ENCODE data around the gene SERPIND1.
A peak's percentile ranks its signal among the peaks of the same experiment; 100 is the strongest.

The SERPIND1 gene

DNA sequence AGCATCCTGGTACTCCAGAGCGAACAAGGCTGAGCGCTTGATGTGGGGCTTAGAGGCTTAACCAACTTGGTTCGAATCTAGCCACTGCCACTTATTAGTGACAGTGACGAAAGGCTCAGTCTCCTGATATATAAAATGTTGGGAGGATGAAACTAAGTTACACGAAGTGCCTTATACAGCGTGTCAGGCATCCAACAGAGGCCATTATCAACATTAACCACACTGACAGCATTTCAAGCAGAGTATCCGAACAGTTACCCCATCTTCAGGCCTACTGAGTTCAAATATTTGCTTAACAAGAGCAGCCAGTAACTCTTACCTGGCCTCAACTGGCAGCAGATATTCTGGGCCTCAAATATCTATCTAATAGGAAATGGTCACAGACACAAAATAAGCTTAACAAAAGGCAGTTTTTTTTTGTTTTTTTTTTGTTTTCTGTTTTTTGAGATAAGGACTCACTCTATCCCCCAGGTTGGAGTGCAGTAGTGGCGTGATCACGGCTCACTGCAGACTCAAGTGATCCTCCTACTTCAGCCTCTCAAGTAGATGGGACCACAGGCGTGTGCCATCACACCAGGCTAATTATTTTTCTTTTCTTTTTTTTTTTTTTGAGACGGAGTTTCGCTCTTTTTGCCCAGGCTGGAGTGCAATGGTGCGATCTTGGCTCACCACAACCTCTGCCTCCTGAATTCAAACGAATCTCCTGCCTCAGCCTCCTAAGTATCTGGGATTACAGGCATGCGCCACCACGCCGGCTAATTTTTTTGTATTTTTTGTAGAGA is 2.9 kb downstream of the SERPIND1 start:
- peak; percentile 51 for DNase-seq

DNA sequence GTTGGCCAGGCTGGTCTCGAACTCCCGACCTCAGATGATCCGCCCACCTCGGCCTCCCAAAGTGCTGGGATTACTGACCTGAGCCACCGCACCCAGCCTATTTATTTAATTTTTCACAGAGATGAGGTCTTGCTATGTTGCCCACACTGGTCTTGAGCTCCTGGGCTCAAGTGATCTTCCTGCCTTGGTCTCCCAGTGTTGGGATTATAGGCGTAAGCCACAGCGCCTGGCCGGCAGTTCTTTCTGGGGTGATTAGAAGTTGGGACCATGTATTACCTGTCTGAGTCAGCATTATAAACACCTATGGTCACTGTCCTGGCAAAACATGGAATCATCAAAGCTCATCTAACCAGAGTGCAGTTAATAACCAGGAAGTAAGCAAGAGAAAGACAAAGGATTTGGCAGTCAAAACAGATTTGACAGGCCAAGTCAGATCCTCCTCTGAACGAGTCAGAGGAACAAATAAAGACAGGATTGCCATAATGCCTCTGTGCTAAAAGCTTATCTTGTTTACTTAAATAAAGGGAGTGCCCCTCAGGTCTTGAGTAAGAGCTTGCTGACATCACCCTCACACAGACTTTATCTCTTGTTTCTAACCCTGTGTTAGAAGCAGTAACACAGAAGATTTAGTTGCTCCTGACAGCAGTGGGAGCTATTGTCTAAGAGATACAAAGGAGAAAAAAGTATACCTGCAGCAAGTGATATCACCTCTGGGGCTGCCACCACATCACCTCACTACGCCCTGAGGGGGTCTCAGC is 3.7 kb downstream of the SERPIND1 start:
- peak; percentile 89 for DNase-seq

DNA sequence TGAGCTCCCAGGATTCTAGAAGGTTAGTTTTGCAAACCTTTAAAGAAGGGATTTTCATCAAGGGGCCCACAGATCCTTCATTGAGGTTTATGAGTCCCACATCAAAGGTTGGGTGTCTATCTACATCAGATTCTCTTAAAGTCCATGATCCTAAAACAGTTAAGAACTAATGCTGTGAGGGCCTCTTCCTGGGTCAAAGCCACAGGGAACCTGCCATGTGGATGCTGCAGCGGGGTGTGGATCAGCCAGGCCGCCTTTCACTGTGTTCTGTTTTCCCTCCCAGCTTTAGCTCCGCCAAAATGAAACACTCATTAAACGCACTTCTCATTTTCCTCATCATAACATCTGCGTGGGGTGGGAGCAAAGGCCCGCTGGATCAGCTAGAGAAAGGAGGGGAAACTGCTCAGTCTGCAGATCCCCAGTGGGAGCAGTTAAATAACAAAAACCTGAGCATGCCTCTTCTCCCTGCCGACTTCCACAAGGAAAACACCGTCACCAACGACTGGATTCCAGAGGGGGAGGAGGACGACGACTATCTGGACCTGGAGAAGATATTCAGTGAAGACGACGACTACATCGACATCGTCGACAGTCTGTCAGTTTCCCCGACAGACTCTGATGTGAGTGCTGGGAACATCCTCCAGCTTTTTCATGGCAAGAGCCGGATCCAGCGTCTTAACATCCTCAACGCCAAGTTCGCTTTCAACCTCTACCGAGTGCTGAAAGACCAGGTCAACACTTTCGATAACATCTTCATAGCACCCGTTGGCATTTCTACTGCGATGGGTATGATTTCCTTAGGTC is 5.3 kb downstream of the SERPIND1 start:
- DNase-seq: no peak

DNA sequence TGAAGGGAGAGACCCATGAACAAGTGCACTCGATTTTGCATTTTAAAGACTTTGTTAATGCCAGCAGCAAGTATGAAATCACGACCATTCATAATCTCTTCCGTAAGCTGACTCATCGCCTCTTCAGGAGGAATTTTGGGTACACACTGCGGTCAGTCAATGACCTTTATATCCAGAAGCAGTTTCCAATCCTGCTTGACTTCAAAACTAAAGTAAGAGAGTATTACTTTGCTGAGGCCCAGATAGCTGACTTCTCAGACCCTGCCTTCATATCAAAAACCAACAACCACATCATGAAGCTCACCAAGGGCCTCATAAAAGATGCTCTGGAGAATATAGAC is 5.9 kb downstream of the SERPIND1 start:
- DNase-seq: no peak

DNA sequence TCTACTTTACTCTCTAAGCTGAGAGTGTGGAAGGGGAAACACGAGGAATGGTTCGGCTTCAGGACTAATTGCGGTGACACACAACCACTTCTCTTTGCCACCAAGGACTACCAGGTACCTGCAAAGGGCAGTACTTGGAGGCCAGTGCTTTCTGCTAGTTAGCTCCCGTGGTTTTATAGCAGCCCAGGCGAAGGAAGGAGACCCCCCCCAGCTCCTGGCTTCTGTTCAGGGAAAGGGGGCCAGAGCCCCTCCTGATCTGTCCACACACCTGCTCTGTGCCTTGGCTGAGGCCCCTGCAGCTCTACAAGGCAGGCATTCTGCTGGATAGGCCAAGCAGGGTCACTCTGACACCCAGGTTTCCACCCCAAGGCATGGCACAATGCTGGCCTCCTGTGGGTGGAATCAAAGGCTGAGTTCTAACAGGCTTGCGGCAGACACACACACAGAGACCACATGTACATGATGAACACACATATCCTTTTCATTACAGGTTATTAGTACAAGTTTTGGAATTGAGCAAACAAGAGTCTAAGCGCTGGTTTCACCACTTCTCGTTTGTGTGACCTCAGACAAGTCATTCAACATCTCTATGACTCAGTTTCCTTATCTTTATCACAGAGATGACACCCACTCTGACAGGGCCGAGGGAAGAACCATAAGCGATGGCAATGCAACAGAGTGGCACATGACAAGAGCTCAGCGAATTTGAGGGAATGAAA is 7.5 kb downstream of the SERPIND1 start:
- DNase-seq: no peak

DNA sequence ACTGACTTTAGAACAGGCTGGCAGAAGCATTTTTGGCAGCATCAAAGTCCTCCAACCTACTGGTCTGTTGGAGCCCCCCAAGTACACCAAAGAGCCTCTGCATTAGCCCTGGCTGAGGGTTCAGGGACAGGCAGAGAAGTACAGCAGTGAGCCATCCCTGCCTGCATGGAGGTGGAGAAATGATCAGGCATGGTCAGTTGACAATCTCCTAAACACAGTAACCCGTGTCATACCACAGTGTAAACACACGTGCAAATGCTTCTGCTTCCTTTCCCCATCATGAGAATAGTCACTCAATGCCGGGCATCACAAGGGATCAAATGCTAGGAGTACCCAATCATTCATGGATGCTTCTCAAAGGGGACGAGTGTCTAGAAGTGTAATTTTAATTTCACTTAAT is 8.2 kb downstream of the SERPIND1 start:
- DNase-seq: no peak

DNA sequence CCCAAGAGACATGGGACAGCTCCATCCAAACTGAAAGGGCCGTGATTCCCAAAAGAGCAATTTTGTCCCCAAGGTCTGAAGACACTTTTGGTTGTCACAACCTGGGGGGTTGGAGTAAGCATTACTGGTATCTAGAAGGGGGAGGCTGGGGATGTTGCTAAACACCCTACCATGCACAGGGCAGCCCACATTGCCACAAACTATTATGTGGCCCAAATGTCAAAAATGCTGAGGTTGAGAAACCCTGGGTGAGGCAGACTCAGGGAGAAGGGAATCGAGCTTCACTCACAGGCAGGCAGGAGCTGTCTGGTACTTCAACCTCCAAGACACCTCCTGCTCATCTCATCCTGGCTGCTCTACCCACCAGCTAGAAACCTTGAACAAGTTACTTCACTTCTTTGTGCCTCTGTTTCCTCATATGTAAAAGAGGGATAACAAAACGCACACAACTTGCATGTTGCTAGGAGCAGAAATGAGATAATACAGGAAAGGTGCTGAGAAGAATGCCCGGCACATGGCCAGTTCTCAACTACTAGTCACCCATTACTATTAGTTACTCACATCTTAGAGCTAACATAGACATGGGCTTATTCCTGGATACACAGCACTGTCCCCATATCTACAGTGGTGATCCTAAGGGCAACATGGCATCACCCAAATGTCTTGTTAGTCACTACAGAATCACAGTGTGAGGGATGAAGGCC is 8.8 kb downstream of the SERPIND1 start:
- no peak for DNase-seq

DNA sequence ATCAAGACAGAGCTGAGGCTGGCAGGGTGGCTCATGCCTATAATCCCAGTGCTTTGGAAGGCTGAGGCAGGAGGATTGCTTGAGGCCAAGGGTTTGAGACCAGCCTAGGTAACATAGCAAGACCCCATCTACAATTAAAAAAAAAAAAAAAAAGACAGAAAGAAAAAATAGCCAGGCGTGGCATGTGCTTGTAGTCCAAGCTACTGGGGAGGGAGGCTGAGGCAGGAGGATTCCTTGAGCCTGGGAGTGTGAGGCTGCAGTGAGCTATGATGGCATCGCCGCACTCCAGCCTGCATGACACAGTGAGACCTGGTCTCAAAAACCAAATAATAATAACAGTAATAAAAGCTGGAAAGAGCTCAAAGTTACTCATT is 9.4 kb downstream of the SERPIND1 start:
- no peak for DNase-seq

DNA sequence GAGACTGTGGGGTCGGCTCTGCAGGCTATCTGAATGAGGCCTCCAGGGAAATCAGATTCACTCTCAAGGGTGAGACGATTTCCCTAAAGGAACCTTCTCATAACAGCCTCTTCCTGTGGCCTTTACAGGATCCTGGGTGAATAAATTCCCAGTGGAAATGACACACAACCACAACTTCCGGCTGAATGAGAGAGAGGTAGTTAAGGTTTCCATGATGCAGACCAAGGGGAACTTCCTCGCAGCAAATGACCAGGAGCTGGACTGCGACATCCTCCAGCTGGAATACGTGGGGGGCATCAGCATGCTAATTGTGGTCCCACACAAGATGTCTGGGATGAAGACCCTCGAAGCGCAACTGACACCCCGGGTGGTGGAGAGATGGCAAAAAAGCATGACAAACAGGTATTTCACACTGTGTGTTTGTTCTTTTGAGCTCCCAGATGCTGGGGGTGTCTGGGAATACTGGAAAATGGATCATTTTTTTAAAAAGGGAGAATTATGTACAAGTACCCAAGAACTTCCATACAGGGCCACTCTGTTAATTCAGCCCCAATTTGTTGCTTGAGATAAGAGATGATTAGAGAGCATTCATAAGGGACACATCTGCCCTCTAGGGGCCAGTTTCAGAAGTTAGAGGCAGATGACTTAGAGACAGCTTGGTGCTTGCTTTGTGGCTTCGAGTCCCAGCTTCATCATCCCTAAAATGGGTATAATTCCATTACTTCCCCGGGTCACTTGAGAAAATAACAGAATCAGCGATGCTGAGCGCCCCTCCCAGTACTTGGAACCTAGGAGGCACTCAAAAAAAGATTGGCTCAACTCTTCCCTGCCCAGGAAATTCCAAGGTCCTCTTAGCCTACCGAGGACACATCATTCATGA is 10.2 kb downstream of the SERPIND1 start:
- peak; percentile 37 for DNase-seq

DNA sequence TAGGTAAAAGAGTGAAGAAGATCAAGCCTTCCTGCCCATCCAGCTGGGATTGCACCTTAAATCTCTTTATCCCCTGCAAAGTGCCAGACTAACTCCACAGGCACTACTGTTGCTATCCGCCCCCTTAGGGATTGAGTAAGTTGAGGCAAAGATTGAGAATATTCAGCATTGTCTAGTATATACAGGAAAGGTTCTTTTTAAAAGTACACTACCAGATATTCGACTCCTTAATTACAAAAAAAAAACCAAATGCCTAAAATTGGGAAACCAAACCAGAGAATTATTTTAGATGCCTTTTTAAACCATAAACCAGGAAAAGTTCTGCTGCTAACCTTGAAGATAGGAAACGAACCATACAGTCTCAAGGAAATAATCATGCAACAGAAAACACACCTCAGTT is 11.5 kb downstream of the SERPIND1 start:
- DNase-seq: no peak

DNA sequence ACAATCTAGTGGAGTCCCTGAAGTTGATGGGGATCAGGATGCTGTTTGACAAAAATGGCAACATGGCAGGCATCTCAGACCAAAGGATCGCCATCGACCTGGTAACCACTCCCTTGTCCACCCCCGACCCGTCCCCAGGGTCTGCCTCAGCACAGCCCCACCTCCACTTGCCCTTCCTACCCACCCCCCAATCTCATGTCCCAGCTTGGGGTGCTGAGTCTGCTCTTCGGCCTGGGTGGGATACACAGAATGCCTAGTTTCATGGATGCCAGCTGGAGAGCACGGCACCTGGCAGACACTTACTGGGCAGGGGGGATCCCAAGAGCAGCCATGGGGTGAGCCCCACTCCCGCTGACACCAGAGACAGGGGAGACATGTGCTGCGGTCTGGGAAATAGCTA is 12.1 kb downstream of the SERPIND1 start:
- no peak for DNase-seq

DNA sequence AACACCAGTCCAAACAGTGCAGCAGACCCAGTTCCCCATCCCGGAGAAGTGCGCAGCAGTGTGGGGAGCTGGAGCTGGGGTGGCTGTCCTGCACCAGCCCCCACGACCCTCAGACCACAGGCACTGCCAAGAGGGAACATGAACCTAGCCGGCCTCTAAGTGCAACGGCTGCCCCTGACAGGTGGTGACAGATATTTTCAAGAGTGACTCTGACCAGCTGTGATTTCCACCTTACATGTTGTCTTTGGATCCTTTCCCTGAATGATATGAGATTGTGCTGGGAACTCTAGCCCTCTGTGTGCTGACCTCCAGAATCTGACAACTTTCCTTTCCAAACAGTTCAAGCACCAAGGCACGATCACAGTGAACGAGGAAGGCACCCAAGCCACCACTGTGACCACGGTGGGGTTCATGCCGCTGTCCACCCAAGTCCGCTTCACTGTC is 12.6 kb downstream of the SERPIND1 start:
- DNase-seq: peak; percentile 20

DNA sequence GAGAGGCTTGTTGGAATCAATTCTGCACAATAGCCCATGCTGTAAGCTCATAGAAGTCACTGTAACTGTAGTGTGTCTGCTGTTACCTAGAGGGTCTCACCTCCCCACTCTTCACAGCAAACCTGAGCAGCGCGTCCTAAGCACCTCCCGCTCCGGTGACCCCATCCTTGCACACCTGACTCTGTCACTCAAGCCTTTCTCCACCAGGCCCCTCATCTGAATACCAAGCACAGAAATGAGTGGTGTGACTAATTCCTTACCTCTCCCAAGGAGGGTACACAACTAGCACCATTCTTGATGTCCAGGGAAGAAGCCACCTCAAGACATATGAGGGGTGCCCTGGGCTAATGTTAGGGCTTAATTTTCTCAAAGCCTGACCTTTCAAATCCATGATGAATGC is 13.3 kb downstream of the SERPIND1 start:
- no peak for DNase-seq

DNA sequence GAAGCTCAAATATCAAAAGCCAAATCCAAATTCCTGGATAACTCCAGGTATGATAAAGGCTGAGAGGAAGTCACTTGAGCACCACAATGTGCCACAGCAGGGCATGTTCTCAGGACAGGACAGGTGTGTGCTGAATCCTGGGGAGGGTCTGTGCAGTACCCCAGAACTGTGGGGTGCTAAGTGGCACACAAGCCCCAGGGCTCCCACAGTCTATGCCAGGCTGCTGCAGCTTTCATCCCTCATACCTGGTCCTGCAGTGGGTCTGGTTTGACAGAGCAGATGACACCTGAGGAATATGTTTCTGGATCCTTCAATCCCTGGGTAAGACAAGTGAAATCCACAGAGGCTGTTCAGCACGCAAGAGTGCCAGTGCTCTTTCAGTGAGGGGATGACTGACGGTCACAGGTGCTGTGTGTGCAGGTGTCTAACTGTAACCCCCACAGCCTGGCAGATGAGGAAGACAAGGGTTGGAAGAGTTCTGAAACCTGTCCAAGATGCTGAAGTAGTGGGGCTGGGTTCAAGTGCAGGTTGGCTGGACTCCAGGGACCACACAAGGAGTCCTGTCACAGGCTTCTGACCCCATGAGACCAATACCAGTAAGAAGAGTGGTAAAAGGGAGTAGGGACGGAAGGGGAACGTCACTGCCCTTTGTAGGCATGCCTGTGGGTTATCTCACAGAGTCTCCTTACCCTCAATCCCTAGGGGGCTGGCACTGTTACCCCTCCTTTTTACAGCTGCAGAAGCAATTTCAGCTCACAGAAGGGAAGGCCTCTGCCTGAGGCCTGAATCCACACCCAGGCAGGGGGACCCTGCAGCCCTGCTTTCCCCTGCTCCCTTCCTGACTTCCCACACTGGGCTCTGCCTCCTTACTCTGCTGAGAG is 14.1 kb downstream of the SERPIND1 start:
- DNase-seq: no peak

DNA sequence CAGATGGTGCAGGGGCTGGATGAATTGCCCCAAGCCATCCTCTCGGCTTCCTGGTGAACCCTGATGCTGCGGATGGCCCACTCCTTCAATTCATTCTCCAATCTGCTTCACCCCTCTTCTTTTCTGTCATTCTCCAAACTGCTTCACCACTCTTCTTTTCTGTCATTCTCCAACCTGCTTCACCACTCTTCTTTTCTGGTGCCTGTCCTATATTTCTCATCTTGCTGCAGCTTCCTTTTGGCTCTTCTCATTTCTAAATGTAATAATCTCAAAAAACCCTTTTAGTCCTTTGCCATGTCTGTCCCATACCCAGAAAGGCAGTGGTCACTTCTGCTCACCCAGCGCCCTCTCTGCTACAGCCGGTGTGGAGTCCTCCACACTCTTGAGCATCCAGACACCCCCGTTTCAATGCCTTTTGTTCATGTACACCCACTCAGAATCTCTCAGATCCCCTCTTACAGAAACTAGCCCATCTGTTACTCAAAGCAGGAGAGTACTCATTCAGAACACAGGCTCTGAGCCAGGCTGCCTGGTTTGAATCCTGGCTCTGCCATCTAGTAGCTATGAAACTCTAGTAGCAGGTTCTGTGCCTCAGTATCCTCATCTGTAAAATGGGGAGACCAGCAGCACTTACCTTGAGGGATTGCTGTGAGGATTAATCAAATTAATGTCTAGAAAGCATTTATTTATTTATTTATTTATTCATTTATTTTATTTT is 14.9 kb downstream of the SERPIND1 start:
- no peak for DNase-seq

DNA sequence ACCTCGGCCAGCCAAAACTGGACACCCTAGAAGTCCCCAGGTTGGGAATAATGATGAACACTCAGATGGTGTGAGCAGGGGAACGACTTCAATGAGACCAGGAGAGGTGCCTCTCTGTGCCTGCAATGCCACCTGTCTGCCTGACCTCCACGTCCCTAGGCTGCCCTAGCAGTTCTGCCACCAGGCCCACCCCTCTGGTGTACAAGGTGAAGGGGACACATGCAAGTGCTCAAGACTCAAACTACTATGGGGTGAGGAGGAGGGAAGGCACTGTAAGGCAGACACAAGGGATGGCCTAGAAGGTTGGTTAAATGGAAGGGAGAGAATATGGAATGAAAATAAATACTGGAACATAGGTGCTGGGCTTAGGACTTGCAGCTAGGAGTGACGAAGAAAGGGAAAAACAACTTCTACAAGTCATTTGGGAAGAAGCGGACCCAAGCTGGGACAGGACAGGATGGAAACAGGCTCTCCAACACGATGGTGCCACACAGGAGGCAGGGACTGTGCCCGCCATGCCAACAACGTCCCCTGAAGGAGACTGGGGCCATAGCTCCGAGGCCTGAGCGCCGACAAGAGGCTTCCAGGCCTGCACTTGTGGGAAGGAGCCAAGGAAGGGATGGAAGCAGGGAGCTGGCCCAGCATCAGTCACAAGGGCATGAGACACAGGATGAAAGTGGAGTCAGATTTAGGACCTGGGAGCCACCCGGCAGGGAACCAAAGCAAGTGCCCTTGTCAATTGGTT is 18.5 kb downstream of the SERPIND1 start:
- no peak for DNase-seq

DNA sequence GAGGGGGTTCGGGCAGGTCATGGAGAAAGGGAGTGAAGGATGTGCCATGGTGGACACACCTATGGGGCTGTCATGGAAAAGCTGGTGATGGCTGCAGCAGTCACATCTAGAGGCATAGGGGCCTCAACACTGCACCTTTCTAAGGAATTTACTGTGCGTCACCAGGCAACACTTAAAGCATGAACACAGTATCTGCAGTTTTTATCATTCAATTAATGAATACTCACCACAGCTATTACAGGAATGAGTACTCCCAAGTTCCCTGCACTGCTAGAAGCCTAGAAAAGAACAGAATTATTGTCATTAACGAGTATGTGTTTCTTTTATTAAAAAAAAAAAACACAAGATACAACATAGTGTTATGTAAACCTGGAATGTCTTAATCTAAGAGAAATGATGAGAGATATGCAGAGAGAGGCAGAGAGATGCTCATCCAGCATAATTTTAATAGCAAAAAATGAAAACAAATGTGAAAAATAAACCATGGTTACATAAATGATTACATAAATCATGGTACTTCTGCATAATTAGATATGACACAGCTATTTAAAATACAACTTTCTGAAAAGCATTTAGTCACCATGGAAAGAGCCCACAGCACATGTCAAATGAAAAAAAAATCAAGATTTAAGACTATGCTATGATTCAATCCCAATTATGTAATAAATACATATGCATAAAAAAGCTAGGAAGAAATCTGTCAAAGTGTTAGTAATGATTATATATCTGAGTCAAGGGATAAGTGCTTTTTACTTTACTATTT is 19.2 kb downstream of the SERPIND1 start:
- no peak for DNase-seq
